AG10803 (cell line): Measurements from ENCODE around the gene NVL.
A peak's percentile ranks its signal among the peaks of the same experiment; 100 is the strongest.

Source experiments
- DNase-seq: peaks from one replicate; pipeline ENCODE4 v3.0.0; 2010; ENCODE audit warnings: low read depth
- H3K4me3 ChIP-seq: 2 replicates; pipeline ENCODE4 v1.5.1; 2011; ENCODE audit warnings: mild to moderate bottlenecking, low read length, control low read depth
- TF ChIP-seq, protein P1 (sequence below): conservative IDR thresholded peaks from 2 replicates; pipeline ENCODE4 v1.5.1; 2011; ENCODE audit warnings: mild to moderate bottlenecking, low read length, control low read depth, inconsistent platforms

The NVL gene

DNA sequence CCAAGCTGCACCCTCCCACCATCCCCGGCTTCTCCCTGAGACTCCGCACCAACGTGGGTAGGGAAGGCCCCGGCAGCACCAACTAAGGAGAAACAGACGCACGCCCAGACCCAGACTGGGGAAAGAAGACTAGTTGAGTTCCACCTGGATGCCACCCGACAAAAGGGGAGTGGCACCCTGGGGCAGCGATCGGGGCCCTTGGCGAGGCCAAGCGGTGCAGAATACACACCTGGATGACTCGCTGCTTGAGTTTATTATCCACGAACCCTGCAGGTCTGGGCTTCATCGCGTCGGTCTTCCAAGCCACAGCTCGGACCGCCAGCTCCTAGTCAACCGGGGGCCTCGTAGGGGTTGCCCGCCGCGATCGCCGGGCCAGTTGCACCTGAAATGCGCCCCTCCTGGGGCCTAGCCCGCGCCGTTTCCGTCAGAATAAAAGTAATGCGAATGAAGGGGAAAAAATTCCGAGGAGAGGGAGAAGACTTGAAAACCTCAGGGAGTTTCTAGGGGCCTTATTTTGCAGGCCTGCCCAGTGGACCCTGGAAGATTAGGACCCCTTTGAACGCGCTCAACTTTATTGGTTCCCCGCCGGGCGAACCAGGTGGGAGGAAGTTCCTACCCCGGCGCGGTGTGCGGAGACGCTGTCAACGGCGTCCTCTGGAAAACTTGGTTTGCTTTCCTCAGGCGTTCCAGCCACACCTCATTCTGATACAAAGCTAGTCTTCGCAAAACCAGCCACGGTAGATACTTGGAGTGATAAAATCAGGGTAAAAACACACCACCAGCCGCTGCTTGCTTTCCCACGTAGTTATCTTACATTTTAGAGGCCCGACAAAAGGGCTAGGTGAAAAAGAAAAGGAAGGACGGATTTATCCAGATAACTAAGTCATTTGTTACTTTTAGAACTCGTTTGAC, at the start of gene NVL:
TSS of gene NVL (minus strand) at position 331 of the 912 bp plus-strand sequence. CDS start at position 286, 45 bp downstream.
- peak within 1 kb of the TSS; percentile 96 for H3K4me3 ChIP-seq
- TF ChIP-seq, protein P1, sequence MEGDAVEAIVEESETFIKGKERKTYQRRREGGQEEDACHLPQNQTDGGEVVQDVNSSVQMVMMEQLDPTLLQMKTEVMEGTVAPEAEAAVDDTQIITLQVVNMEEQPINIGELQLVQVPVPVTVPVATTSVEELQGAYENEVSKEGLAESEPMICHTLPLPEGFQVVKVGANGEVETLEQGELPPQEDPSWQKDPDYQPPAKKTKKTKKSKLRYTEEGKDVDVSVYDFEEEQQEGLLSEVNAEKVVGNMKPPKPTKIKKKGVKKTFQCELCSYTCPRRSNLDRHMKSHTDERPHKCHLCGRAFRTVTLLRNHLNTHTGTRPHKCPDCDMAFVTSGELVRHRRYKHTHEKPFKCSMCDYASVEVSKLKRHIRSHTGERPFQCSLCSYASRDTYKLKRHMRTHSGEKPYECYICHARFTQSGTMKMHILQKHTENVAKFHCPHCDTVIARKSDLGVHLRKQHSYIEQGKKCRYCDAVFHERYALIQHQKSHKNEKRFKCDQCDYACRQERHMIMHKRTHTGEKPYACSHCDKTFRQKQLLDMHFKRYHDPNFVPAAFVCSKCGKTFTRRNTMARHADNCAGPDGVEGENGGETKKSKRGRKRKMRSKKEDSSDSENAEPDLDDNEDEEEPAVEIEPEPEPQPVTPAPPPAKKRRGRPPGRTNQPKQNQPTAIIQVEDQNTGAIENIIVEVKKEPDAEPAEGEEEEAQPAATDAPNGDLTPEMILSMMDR, result no peak
- peak; percentile 85 for DNase-seq

DNA sequence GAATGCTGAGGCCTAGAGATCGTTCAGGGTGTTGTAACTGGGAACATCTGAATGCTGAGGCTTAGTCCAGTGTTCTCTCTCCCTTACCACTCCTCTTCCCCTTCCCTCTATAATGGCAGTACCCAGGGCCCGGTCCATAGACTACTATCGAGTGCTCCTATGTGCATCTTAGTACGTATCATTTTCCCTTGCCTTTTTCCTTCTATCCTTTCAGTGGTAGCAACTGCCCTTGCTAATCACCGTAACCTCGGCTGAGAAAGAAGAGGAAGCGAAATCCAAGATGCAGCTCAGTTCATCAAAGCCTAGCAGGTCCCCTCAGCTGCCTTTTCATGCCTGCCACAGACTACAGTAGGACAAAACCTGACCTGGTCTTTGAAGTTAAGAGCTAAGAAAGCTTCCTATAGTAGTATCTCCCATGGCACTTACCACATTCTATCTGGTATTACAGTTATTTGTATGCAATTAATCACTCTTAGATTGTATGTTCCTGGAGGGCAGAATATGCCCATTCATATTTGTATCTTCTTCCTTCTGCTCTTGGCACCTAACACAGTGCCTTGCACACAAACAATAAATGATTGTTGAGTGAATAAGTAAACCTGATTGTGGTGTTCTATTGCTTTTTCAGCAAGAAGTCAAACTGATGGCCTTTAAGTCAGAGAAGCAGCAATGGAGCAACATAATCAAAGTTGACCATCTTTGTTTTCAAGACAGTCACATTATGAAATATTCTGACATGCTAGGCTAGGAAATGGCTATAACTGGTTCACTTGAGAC, 49.1 kb upstream of the NVL start:
- H3K4me3 ChIP-seq, result no peak overlapping the region
- TF ChIP-seq, protein P1, result no peak
- DNase-seq, result no peak

DNA sequence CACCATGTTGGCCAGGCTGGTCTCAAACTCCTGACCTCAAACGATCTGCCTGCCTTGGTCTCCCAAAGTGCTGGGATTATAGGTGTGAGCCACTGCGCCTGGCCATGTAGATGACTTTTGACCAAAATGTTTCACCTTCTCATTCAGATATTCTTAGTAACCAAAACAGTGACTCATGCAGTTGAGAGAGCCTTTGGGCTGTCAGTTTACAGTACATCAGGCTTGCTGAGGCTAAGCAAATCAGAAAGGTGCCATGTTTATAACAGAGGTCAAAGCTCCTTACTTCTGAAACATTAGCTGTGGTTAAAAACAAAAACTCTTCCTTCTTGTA, 47.7 kb upstream of the NVL start:
- TF ChIP-seq, protein P1, result no peak
- H3K4me3 ChIP-seq, result no peak overlapping the region
- peak; percentile 15 for DNase-seq

DNA sequence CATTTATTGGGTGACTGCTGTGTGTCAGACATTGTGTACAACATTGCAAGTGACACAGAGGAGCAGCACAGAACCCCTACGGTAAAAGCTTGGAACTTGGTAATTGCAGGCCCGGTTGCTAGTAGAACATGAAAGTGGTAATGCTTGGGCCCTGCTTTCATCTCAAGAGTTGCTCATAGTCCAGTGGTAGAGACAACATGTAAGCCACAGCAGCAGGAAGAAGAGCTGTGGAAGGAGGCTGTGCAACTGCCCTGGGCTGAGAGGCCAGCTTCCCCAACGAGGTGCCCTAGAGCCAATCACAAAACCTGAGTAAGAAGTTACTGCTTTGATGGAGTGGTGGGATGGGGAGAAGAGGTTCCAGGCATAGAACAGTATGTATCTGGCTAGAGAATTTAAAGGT, 45.1 kb upstream of the NVL start:
- no peak overlapping the region for H3K4me3 ChIP-seq
- TF ChIP-seq, protein P1, result no peak
- no peak for DNase-seq

DNA sequence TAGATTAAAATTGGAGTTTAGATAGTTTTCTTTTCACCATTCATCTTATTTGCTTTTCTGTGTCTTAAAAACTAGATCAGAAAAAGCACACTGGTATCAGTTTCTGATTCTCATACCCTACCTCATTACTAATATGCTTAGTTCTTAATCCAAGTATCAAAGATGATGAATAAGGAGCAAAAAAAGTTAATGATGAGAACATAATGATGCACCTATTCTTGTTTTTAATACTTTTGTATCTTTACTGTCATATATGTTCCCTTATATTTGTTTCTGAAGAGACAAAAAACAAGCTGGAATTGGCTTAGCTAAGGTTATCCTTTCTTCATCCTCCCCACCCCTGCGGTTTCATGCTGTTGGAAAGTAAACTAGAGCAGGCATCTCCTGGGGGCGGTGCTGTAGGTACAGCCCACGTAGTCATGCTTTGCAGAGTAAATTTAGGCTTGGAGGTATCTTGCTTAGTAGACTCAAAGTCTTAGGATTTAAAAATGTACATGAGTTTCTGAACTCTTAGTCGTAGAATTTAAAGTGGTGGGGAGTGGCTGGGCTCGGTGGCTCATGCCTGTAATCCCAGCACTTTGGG, 43.1 kb upstream of the NVL start:
- H3K4me3 ChIP-seq, result no peak overlapping the region
- no peak for DNase-seq
- TF ChIP-seq, protein P1, result no peak

DNA sequence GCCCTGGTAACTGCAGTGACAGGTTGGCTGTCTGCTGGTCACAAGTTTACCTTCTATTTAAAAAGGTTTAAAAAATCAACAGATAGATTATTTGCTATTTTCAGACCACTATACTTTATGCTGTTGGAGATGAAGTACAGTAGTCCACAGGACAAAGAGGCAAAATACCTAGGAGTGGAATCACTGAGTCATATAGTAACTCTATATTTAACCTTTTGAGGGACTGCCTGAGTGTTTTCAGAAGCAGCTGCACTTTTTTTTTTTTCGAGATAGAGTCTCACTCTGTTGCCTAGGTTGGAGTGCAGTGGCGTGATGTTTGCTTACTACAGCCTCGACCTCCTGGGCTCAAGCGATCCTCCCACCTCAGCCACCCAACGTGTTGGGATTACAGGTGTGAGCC, 38.4 kb upstream of the NVL start:
- H3K4me3 ChIP-seq, result no peak overlapping the region
- no peak for DNase-seq
- TF ChIP-seq, protein P1, result no peak
